ENCODE measurements around the gene PLA2G4E.

The PLA2G4E gene

GRCh38 chr15:42020713-42021273, at the start of gene PLA2G4E:
TSS of gene PLA2G4E (minus strand) at chr15:42021042. CDS start at chr15:42021030, 12 bp downstream.
- no peak for DNase-seq (ENCODE audit: low read depth in 2 of 2)

- DNase-seq (ENCODE audit: low read depth in 2 of 2) = no peak
Observed at GRCh38 chr15:42070279-42070975, 49.6 kb upstream of the PLA2G4E start.

- DNase-seq (ENCODE audit: low read depth in 2 of 2) = no peak
Observed at GRCh38 chr15:42069496-42070278, 48.8 kb upstream of the PLA2G4E start.

GRCh38 chr15:42069025-42069424, 48.2 kb upstream of the PLA2G4E start:
- DNase-seq (ENCODE audit: low read depth in 2 of 2) = no peak

- DNase-seq (ENCODE audit: low read depth in 2 of 2) = no peak
Observed at GRCh38 chr15:42068601-42069000, 47.8 kb upstream of the PLA2G4E start.

- DNase-seq (ENCODE audit: low read depth in 2 of 2) = no peak
Observed at GRCh38 chr15:42066764-42067415, 46.0 kb upstream of the PLA2G4E start.

- DNase-seq (ENCODE audit: low read depth in 2 of 2) = no peak
Observed at GRCh38 chr15:42065468-42065867, 44.6 kb upstream of the PLA2G4E start.

- DNase-seq (ENCODE audit: low read depth in 2 of 2) = no peak
Observed at GRCh38 chr15:42065033-42065432, 44.2 kb upstream of the PLA2G4E start.

- DNase-seq (ENCODE audit: low read depth in 2 of 2) = no peak
Observed at GRCh38 chr15:42064271-42064670, 43.4 kb upstream of the PLA2G4E start.

GRCh38 chr15:42063122-42063848, 42.4 kb upstream of the PLA2G4E start:
- DNase-seq (ENCODE audit: low read depth in 2 of 2) = no peak

GRCh38 chr15:42062284-42062806, 41.5 kb upstream of the PLA2G4E start:
- no peak for DNase-seq (ENCODE audit: low read depth in 2 of 2)

- DNase-seq (ENCODE audit: low read depth in 2 of 2) = no peak
Observed at GRCh38 chr15:42060797-42061196, 40.0 kb upstream of the PLA2G4E start.

GRCh38 chr15:42060477-42060763, 39.6 kb upstream of the PLA2G4E start:
- no peak for DNase-seq (ENCODE audit: low read depth in 2 of 2)

- DNase-seq (ENCODE audit: low read depth in 2 of 2) = peak; percentile 51 to 72
Observed at GRCh38 chr15:42059661-42060476, 39.0 kb upstream of the PLA2G4E start.

GRCh38 chr15:42058791-42059190, 37.9 kb upstream of the PLA2G4E start:
- DNase-seq (ENCODE audit: low read depth in 2 of 2) = no peak

- DNase-seq (ENCODE audit: low read depth in 2 of 2) = no peak
Observed at GRCh38 chr15:42057799-42058646, 37.2 kb upstream of the PLA2G4E start.

GRCh38 chr15:42056934-42057798, 36.3 kb upstream of the PLA2G4E start:
- DNase-seq (ENCODE audit: low read depth in 2 of 2) = peak; percentile 41 to 47

- DNase-seq (ENCODE audit: low read depth in 2 of 2) = no peak
Observed at GRCh38 chr15:42053914-42054313, 33.1 kb upstream of the PLA2G4E start.

GRCh38 chr15:42053010-42053409, 32.2 kb upstream of the PLA2G4E start:
- DNase-seq (ENCODE audit: low read depth in 2 of 2) = no peak

Measured in stimulated activated CD4-positive, alpha-beta T cell treated with anti-CD3 and anti-CD28 coated beads, Interleukin-4, amount 100 ng/mL, for 48 hours (primary cell).